ENCODE results near the gene U2AF2. TPM values are rescaled to one million over a fixed set of nuclear protein-coding genes. Genes with fewer than 3 reads are reported as not detected.

The U2AF2 gene
- polyA plus RNA-seq, 1 donor from 2014 or later: 129 TPM

- no peaks in the 10 kb centered on the region for H3F3A ChIP-seq (ENCODE audit: insufficient read depth, low read length, poor library complexity, severe bottlenecking)
- no peak overlapping the region for H2AFZ ChIP-seq (ENCODE audit: low read depth, low read length)
- H4K20me1 ChIP-seq (ENCODE audit: insufficient read depth): peaks cover 8% of the 10 kb centered on the region
- no peaks in the 10 kb centered on the region for H3K9me2 ChIP-seq (ENCODE audit: insufficient read depth, low read length)
- H3K27ac ChIP-seq (ENCODE audit: low read length): no peak overlapping the region
- no peaks in the 10 kb centered on the region for H3K36me3 ChIP-seq (ENCODE audit: insufficient read depth, low read length)
- peaks cover 23% of the 10 kb centered on the region for H3K79me2 ChIP-seq (replicated peaks; ENCODE audit: insufficient read depth, low read length)
- H3K27me3 ChIP-seq (ENCODE audit: insufficient read depth, low read depth, low read length): no peaks in the 10 kb centered on the region
- no peak overlapping the region for H3K4me3 ChIP-seq (ENCODE audit: low read length)
- H3K9ac ChIP-seq (ENCODE audit: low read length): no peak overlapping the region
- H3K4me2 ChIP-seq (ENCODE audit: low read length): no peak overlapping the region
- H3K9me3 ChIP-seq (ENCODE audit: low read length): no peaks in the 10 kb centered on the region
- no peak for TF ChIP-seq POLR2AphosphoS5 (IDR thresholded peaks at IDR 0.05)
- no peak for TF ChIP-seq EP300 (conservative IDR thresholded peaks at IDR 0.05; ENCODE audit: poor library complexity, severe bottlenecking)
- no peak for TF ChIP-seq TAF1 (IDR thresholded peaks at IDR 0.05; ENCODE audit: low read depth)
- no peak for TF ChIP-seq EZH2 (IDR thresholded peaks at IDR 0.05; ENCODE audit: borderline replicate concordance, insufficient read depth, low read length, poor library complexity, severe bottlenecking)
- no peak for TF ChIP-seq CTCF (IDR thresholded peaks at IDR 0.05; ENCODE audit: poor library complexity, severe bottlenecking)
- no peak for TF ChIP-seq REST (IDR thresholded peaks at IDR 0.05; ENCODE audit: borderline replicate concordance)
- TF ChIP-seq MXI1 (conservative IDR thresholded peaks at IDR 0.05; ENCODE audit: poor library complexity, severe bottlenecking): no peak
- no peak for TF ChIP-seq RAD21 (conservative IDR thresholded peaks at IDR 0.05)
- TF ChIP-seq SMC3 (conservative IDR thresholded peaks at IDR 0.05; ENCODE audit: poor library complexity): no peak
These were observed 13.9 kb downstream of the U2AF2 start for GRCh38 chr19:55668603-55669348.

GRCh38 chr19:55669418-55670279 lies 14.8 kb downstream of the U2AF2 start:
- no peak overlapping the region for H3K4me2 ChIP-seq (ENCODE audit: low read length)
- no peaks in the 10 kb centered on the region for H3K9me2 ChIP-seq (ENCODE audit: insufficient read depth, low read length)
- no peak overlapping the region for H2AFZ ChIP-seq (ENCODE audit: low read depth, low read length)
- peaks cover 8% of the 10 kb centered on the region for H4K20me1 ChIP-seq (ENCODE audit: insufficient read depth)
- no peaks in the 10 kb centered on the region for H3K36me3 ChIP-seq (ENCODE audit: insufficient read depth, low read length)
- H3K4me3 ChIP-seq (ENCODE audit: low read length): no peak overlapping the region
- H3K9me3 ChIP-seq (ENCODE audit: low read length): no peaks in the 10 kb centered on the region
- no peak overlapping the region for H3K27ac ChIP-seq (ENCODE audit: low read length)
- H3K27me3 ChIP-seq (ENCODE audit: insufficient read depth, low read depth, low read length): no peaks in the 10 kb centered on the region
- H3K79me2 ChIP-seq (replicated peaks; ENCODE audit: insufficient read depth, low read length): peaks cover 23% of the 10 kb centered on the region
- no peaks in the 10 kb centered on the region for H3F3A ChIP-seq (ENCODE audit: insufficient read depth, low read length, poor library complexity, severe bottlenecking)
- no peak overlapping the region for H3K9ac ChIP-seq (ENCODE audit: low read length)
- no peak for TF ChIP-seq EZH2 (IDR thresholded peaks at IDR 0.05; ENCODE audit: borderline replicate concordance, insufficient read depth, low read length, poor library complexity, severe bottlenecking)
- TF ChIP-seq POLR2AphosphoS5 (IDR thresholded peaks at IDR 0.05): no peak
- no peak for TF ChIP-seq REST (IDR thresholded peaks at IDR 0.05; ENCODE audit: borderline replicate concordance)
- TF ChIP-seq CTCF (IDR thresholded peaks at IDR 0.05; ENCODE audit: poor library complexity, severe bottlenecking): no peak
- no peak for TF ChIP-seq EP300 (conservative IDR thresholded peaks at IDR 0.05; ENCODE audit: poor library complexity, severe bottlenecking)
- TF ChIP-seq MXI1 (conservative IDR thresholded peaks at IDR 0.05; ENCODE audit: poor library complexity, severe bottlenecking): no peak
- no peak for TF ChIP-seq RAD21 (conservative IDR thresholded peaks at IDR 0.05)
- no peak for TF ChIP-seq TAF1 (IDR thresholded peaks at IDR 0.05; ENCODE audit: low read depth)

All from neural cell (in vitro differentiated cells).